Mucosa of descending colon (tissue), 3 donors: Measurements from ENCODE around the gene MYO15A. TPM values are rescaled to one million over a fixed set of nuclear protein-coding genes. Genes with fewer than 3 reads are reported as not detected.

ENCODE experiments used
- ATAC-seq: fragments of 200-7000 bp; cut with Tn5 transposase; one replicate; pipeline ENCODE4 v1.9.1; 2020; ENCODE audit warnings: mild to moderate bottlenecking, moderate library complexity
- DNase-seq, 3 donors: peaks; one replicate each; pipeline ENCODE4 v3.0.0-alpha.2; 2020
- H3K36me3 ChIP-seq: fragments of 200-600 bp; one replicate; pipeline ENCODE4 v1.8.0; 2021; ENCODE audit warnings: low read depth, mild to moderate bottlenecking
- H3K4me1 ChIP-seq: fragments of 200-600 bp; one replicate; pipeline ENCODE4 v1.8.0; 2021; ENCODE audit warnings: low read depth, mild to moderate bottlenecking
- H3K4me3 ChIP-seq: fragments of 200-600 bp; one replicate; pipeline ENCODE4 v1.8.0; 2021; ENCODE audit warnings: mild to moderate bottlenecking
- H3K9me3 ChIP-seq: fragments of 200-600 bp; one replicate; pipeline ENCODE4 v1.8.0; 2021; ENCODE audit warnings: mild to moderate bottlenecking
- CTCF ChIP-seq: fragments of 200-600 bp; IDR thresholded peaks from one replicate; pipeline ENCODE4 v1.8.0; 2022; ENCODE audit warnings: antibody characterized with exemption, mild to moderate bottlenecking
- intact Hi-C, 2 donors: fragments of 100-400 bp; cut with DNase I in 1 of 2; cut with micrococcal nuclease in 1 of 2; formaldehyde crosslinking; loops; one replicate each; pipeline versions ENCODE4 v1.11.0 to v1.11.1; 2022; cut with DNase I, micrococcal nuclease
- total RNA-seq, 3 donors: library from RNA; stranded (reverse); fragmentation: NEBNext Ultra II Directional in 2 of 3; extraction: Animal tissue kit (Norgen Biotek cat#: 25700) in 2 of 3; gene quantifications; one replicate each; pipeline versions ENCODE4 v1.2.1 to v1.2.4, GENCODE V29; 2021 to 2023
- donor health status: DM: no; HTN: no; CAD: no; lungs with moderate emphysema.
- donor health status: DM: no; HTN: no; CAD: no.
- donor health status: DM: no; HTN: yes; CAD: no.

MYO15A gene
- total RNA-seq, 3 donors from 2014 or later: 0.60 to 2.0 (median 1.2) TPM

- intact Hi-C loops: no loop called here
- TF ChIP-seq CTCF: no peak
- Histone ChIP-seq H3K4me1 (peaks cover 15% of the 10 kb centered on the region), H3K9me3 (no peaks in the 10 kb centered on the region), H3K36me3 (no peaks in the 10 kb centered on the region), H3K4me3 (no peak overlapping the region)
- ATAC-seq (no peak), DNase-seq (no peak)
Measured at GRCh38 chr17:18156171-18156975, 47.8 kb downstream of the MYO15A start.

DNA sequence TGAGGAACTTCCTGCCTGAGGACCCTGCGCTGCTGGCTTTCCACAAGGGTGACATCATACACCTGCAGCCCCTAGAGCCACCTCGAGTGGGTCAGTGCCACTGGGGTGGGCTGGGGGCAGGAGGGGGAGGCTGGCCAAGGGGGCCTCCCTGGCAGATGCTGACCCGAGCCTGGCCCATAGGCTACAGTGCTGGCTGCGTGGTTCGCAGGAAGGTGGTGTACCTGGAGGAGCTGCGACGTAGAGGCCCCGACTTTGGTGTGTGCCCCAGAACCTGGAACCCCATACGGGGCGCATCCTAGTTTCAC is 48.4 kb downstream of the MYO15A start:
- ATAC-seq: no peak
- Histone ChIP-seq H3K36me3 (no peaks in the 10 kb centered on the region), H3K4me3 (no peak overlapping the region), H3K4me1 (peaks cover 15% of the 10 kb centered on the region), H3K9me3 (no peaks in the 10 kb centered on the region)
- no peak for DNase-seq
- no peak for TF ChIP-seq CTCF
- intact Hi-C loops: no loop called here

GRCh38 chr17:18157354-18157985 is 48.9 kb downstream of the MYO15A start:
- intact Hi-C loops: no loop called here
- Histone ChIP-seq H3K36me3 (no peaks in the 10 kb centered on the region), H3K4me3 (no peak overlapping the region), H3K4me1 (peaks cover 15% of the 10 kb centered on the region), H3K9me3 (no peaks in the 10 kb centered on the region)
- ATAC-seq (no peak), DNase-seq (no peak)
- TF ChIP-seq CTCF: no peak

GRCh38 chr17:18158022-18158600 is 49.6 kb downstream of the MYO15A start:
- peaks cover 10% of the 10 kb centered on the region for H3K4me1 ChIP-seq
- intact Hi-C loops: no loop called here
- H3K4me3 ChIP-seq: peak overlapping the region; percentile 14
- H3K36me3 ChIP-seq: no peaks in the 10 kb centered on the region
- ATAC-seq (peak; percentile 92), DNase-seq (peak; percentile 98 to 99 (median 98))
- TF ChIP-seq CTCF: no peak
- no peaks in the 10 kb centered on the region for H3K9me3 ChIP-seq

- ATAC-seq: no peak
- DNase-seq: no peak
- Histone ChIP-seq H3K4me1 (peaks cover 7% of the 10 kb centered on the region), H3K9me3 (no peaks in the 10 kb centered on the region), H3K4me3 (no peak overlapping the region), H3K36me3 (no peaks in the 10 kb centered on the region)
- intact Hi-C loops: no loop called here
- TF ChIP-seq CTCF: no peak
Measured at GRCh38 chr17:18159551-18160120, 51.1 kb downstream of the MYO15A start.
